H9 (cell line): Measurements from ENCODE around the gene LYRM1. TPM values are rescaled to one million over a fixed set of nuclear protein-coding genes. Genes with fewer than 3 reads are reported as not detected.

Source experiments
- DNase-seq: peaks from one replicate; pipeline ENCODE4 v3.0.0-alpha.2; 2017
- H2AFZ ChIP-seq: one replicate; pipeline ENCODE4 v1.6.1; 2013; ENCODE audit warnings: mild to moderate bottlenecking, low read length, control low read depth, moderate library complexity
- H2AK5ac ChIP-seq: 2 replicates; pipeline ENCODE4 v1.6.1; 2013; ENCODE audit warnings: low read length, control low read depth, mixed read lengths; ENCODE audit not compliant: insufficient read length
- H2BK120ac ChIP-seq: one replicate; pipeline ENCODE4 v1.6.1; 2013; ENCODE audit warnings: low read depth, mild to moderate bottlenecking, low read length, control low read depth, inconsistent platforms; ENCODE audit not compliant: poor library complexity, severe bottlenecking
- H2BK12ac ChIP-seq: 2 replicates; pipeline ENCODE4 v1.6.1; 2013; ENCODE audit warnings: low read length, control low read depth, mixed read lengths, low read depth; ENCODE audit not compliant: insufficient read length
- H2BK15ac ChIP-seq: 2 replicates; pipeline ENCODE4 v1.6.1; 2013; ENCODE audit warnings: low read depth, low read length, control low read depth
- H2BK20ac ChIP-seq: one replicate; pipeline ENCODE4 v1.6.1; 2013; ENCODE audit warnings: low read depth, mild to moderate bottlenecking, low read length, control low read depth, inconsistent platforms; ENCODE audit not compliant: poor library complexity, severe bottlenecking
- H2BK5ac ChIP-seq: 2 replicates; pipeline ENCODE4 v1.6.1; 2013; ENCODE audit warnings: low read length, control low read depth, mixed read lengths; ENCODE audit not compliant: insufficient read length
- H3K14ac ChIP-seq: 2 replicates; pipeline ENCODE4 v1.6.1; 2013; ENCODE audit warnings: low read length, control low read depth; ENCODE audit not compliant: insufficient read depth
- H3K18ac ChIP-seq: 2 replicates; pipeline ENCODE4 v1.6.1; 2013; ENCODE audit warnings: low read depth, mild to moderate bottlenecking, mixed read lengths, low read length, control low read depth; ENCODE audit not compliant: insufficient read length
- H3K23ac ChIP-seq: 2 replicates; pipeline ENCODE4 v1.6.1; 2013; ENCODE audit warnings: low read length, control low read depth, mixed read lengths, low read depth; ENCODE audit not compliant: insufficient read length
- H3K23me2 ChIP-seq: 2 replicates; pipeline ENCODE4 v1.6.1; 2013; ENCODE audit warnings: low read depth, mild to moderate bottlenecking, mixed read lengths, low read length, control low read depth; ENCODE audit not compliant: insufficient read length, poor library complexity, severe bottlenecking
- H3K27ac ChIP-seq: 2 replicates; pipeline ENCODE4 v1.5.1; 2013; ENCODE audit warnings: low read length, control low read depth, mixed read lengths, low read depth; ENCODE audit not compliant: insufficient read length
- H3K27me3 ChIP-seq: 2 replicates; pipeline ENCODE4 v1.6.1; 2013; ENCODE audit warnings: low read length, control low read depth, inconsistent platforms; ENCODE audit not compliant: insufficient read depth
- H3K4ac ChIP-seq: 2 replicates; pipeline ENCODE4 v1.6.1; 2013; ENCODE audit warnings: low read depth, mild to moderate bottlenecking, control low read depth, inconsistent platforms, low read length, moderate library complexity
- H3K4me1 ChIP-seq: 2 replicates; pipeline ENCODE4 v1.6.1; 2013; ENCODE audit warnings: low read length, control low read depth, inconsistent platforms; ENCODE audit not compliant: insufficient read depth
- H3K4me2 ChIP-seq: 2 replicates; pipeline ENCODE4 v1.6.1; 2013; ENCODE audit warnings: low read length, control low read depth, mixed read lengths; ENCODE audit not compliant: insufficient read length, insufficient read depth
- H3K56ac ChIP-seq: 2 replicates; pipeline ENCODE4 v1.6.1; 2013; ENCODE audit warnings: low read depth, mild to moderate bottlenecking, mixed read lengths, low read length, control low read depth; ENCODE audit not compliant: insufficient read length
- H3K79me1 ChIP-seq: 2 replicates; pipeline ENCODE4 v1.6.1; 2013; ENCODE audit warnings: low read depth, mild to moderate bottlenecking, moderate library complexity, low read length, control low read depth, inconsistent platforms; ENCODE audit not compliant: insufficient read depth, poor library complexity, severe bottlenecking
- H3K79me2 ChIP-seq: 2 replicates; pipeline ENCODE4 v1.6.1; 2013; ENCODE audit warnings: low read length, control low read depth, inconsistent platforms; ENCODE audit not compliant: insufficient read depth
- H3K9ac ChIP-seq: 2 replicates; pipeline ENCODE4 v1.6.1; 2013; ENCODE audit warnings: low read length, control low read depth, mixed read lengths; ENCODE audit not compliant: insufficient read length; ENCODE audit errors: extremely low read depth
- H3K9me3 ChIP-seq: one replicate; pipeline ENCODE4 v1.6.1; 2013; ENCODE audit warnings: low read depth, low read length, inconsistent platforms; ENCODE audit not compliant: control insufficient read depth
- H3T11ph ChIP-seq: one replicate; pipeline ENCODE4 v1.6.1; 2013; ENCODE audit warnings: mild to moderate bottlenecking, low read length, control low read depth, inconsistent platforms
- H4K20me1 ChIP-seq: one replicate; pipeline ENCODE4 v1.6.1; 2013; ENCODE audit not compliant: control insufficient read depth, insufficient read length, insufficient read depth
- H4K5ac ChIP-seq: 2 replicates; pipeline ENCODE4 v1.6.1; 2013; ENCODE audit warnings: low read depth, mild to moderate bottlenecking, mixed read lengths, low read length, control low read depth; ENCODE audit not compliant: insufficient read length
- H4K8ac ChIP-seq: replicated peaks from 2 replicates; pipeline ENCODE4 v1.6.1; 2013; ENCODE audit warnings: low read length, control low read depth, mixed read lengths, low read depth; ENCODE audit not compliant: insufficient read length
- H4K91ac ChIP-seq: 2 replicates; pipeline ENCODE4 v1.6.1; 2013; ENCODE audit warnings: low read depth, mild to moderate bottlenecking, moderate library complexity, mixed read lengths, low read length, control low read depth; ENCODE audit not compliant: insufficient read length
- H3K27ac Mint-ChIP-seq, 3 experiments: 2 replicates in 2 of 3; 3 replicates in 1 of 3; pipeline ENCODE4 v1.8.0; 2020 to 2021; ENCODE audit warnings: mixed read lengths in 3 of 3, mild to moderate bottlenecking in 1 of 3, moderate library complexity in 1 of 3
- H3K27me3 Mint-ChIP-seq: 2 replicates; pipeline ENCODE4 v1.8.0; 2021; ENCODE audit warnings: low read depth, mild to moderate bottlenecking, moderate library complexity, mixed read lengths
- H3K36me3 Mint-ChIP-seq, 3 experiments: 2 replicates in 2 of 3; 3 replicates in 1 of 3; pipeline ENCODE4 v1.8.0; 2020 to 2021; ENCODE audit warnings: low read depth in 3 of 3, mixed read lengths in 3 of 3; ENCODE audit not compliant: insufficient read depth in 1 of 3
- H3K4me1 Mint-ChIP-seq, 2 experiments: 2 replicates each; pipeline ENCODE4 v1.8.0; 2020; ENCODE audit warnings: mixed read lengths in 2 of 2
- H3K4me3 Mint-ChIP-seq, 2 experiments: 2 replicates in 1 of 2; 3 replicates in 1 of 2; pipeline ENCODE4 v1.8.0; 2020 to 2021; ENCODE audit warnings: mild to moderate bottlenecking in 2 of 2, mixed read lengths in 2 of 2, moderate library complexity in 1 of 2
- H3K9me3 Mint-ChIP-seq, 2 experiments: 2 replicates in 1 of 2; 3 replicates in 1 of 2; pipeline ENCODE4 v1.8.0; 2020; ENCODE audit warnings: mild to moderate bottlenecking in 2 of 2, mixed read lengths in 2 of 2, moderate library complexity in 1 of 2
- CTCF ChIP-seq: fragments of 200-600 bp; sonication (generic); conservative IDR thresholded peaks from 3 replicates; pipeline ENCODE4 v1.8.0; 2021; ENCODE audit warnings: antibody characterized with exemption, mild to moderate bottlenecking
- total RNA-seq: library from RNA; stranded (reverse); gene quantifications from 2 replicates; pipeline ENCODE4 v1.2.1, GENCODE V29; 2021

The LYRM1 gene
- total RNA-seq, 1 experiment from 2014 or later, result 9.6 TPM

DNA sequence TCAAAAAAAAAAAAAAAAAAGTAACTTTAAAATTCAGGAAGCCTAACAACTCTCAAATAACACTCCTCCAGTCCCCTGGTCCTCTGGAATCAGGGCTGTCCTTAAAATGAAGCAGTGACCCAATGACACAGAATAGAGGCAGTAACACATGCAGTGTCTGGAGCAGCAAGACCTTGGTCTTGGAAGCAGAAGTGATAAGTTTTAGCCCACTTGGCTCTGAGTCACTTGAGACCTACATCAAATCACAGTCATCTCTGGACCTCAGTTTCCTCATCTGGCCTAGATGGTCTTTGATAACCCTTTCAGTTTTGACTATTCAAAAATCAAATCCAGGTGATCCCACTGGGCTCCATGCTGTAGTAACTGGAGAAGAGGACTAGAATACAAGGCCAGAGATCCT, 39.0 kb downstream of the LYRM1 start:
- TF ChIP-seq CTCF, result no peak

More for the DNA sequence above, 39.0 kb downstream of the LYRM1 start:
- Histone ChIP-seq H3K14ac (no peak overlapping the region), H3K79me2 (no peaks in the 10 kb centered on the region), H3T11ph (no peak overlapping the region), H2BK15ac (no peak overlapping the region), H3K4ac (no peak overlapping the region), H4K20me1 (no peaks in the 10 kb centered on the region), H3K79me1 (no peaks in the 10 kb centered on the region), H3K4me2 (no peak overlapping the region), H4K91ac (no peak overlapping the region), H2BK12ac (no peak overlapping the region), H3K27me3 (no peaks in the 10 kb centered on the region), H2AK5ac (no peak overlapping the region), H4K8ac (no peak overlapping the region), H3K9me3 (no peaks in the 10 kb centered on the region), H3K9ac (no peak overlapping the region), H2BK5ac (no peak overlapping the region), H3K27ac (no peak overlapping the region), H3K23ac (no peak overlapping the region), H3K4me1 (no peaks in the 10 kb centered on the region), H3K18ac (no peak overlapping the region), H3K56ac (no peak overlapping the region), H4K5ac (no peak overlapping the region), H2BK20ac (no peak overlapping the region), H3K23me2 (no peaks in the 10 kb centered on the region), H2BK120ac (no peak overlapping the region), H2AFZ (no peak overlapping the region)
- DNase-seq, result no peak
- Mint-ChIP-seq H3K9me3 (no peaks in the 10 kb centered on the region), H3K36me3 (no peaks in the 10 kb centered on the region), H3K4me1 (peaks cover 0 to 6% of the 10 kb centered on the region in 2 experiments; a peak in 1 of 4 replicates), H3K4me3 (no peak overlapping the region), H3K27ac (no peak overlapping the region), H3K27me3 (peaks cover 3% of the 10 kb centered on the region; the same call in 1 of the 2 replicates)
